Activated CD4-positive, alpha-beta T cell treated with anti-CD3 and anti-CD28 coated beads, Interleukin-2, Interleukin-4, amounts not matched to agents 100 ng/mL and 50 ng/mL, durations not matched to agents 16 hours and 8 hours (primary cell): ENCODE data around the gene RPL39L.
"Not testable (repeated sequence)": the region's sequence is repeated elsewhere in the genome, so short reads cannot be mapped to it uniquely, and the experiment has no call there.

Source experiments
- DNase-seq: peaks from one replicate; pipeline ENCODE4 v3.0.0-alpha.2; 2020; ENCODE audit warnings: low spot score

RPL39L gene

GRCh38 chr3:187139126-187139894, at the start of gene RPL39L:
TSS of gene RPL39L (minus strand) at chr3:187139496. CDS start at chr3:187121300, 18,196 bp downstream.
- peak; percentile 95 for DNase-seq

GRCh38 chr3:187188931-187189330, 49.6 kb upstream of the RPL39L start:
- no peak for DNase-seq

GRCh38 chr3:187186801-187187421, 47.6 kb upstream of the RPL39L start:
- DNase-seq, result no peak

- DNase-seq, result no peak
Observed at GRCh38 chr3:187186375-187186774, 47.1 kb upstream of the RPL39L start.

GRCh38 chr3:187185759-187186158, 46.5 kb upstream of the RPL39L start:
- DNase-seq, result no peak

- DNase-seq, result no peak
Observed at GRCh38 chr3:187183903-187184302, 44.6 kb upstream of the RPL39L start.

- DNase-seq, result no peak
Observed at GRCh38 chr3:187183210-187183862, 44.0 kb upstream of the RPL39L start.

- no peak for DNase-seq
Observed at GRCh38 chr3:187181454-187182170, 42.3 kb upstream of the RPL39L start.

- DNase-seq, result no peak
Observed at GRCh38 chr3:187172929-187173328, 33.6 kb upstream of the RPL39L start.

GRCh38 chr3:187170911-187171310, 31.6 kb upstream of the RPL39L start:
- not testable (repeated sequence) for DNase-seq

- DNase-seq, result no peak
Observed at GRCh38 chr3:187169231-187169960, 30.1 kb upstream of the RPL39L start.

- no peak for DNase-seq
Observed at GRCh38 chr3:187167777-187168176, 28.5 kb upstream of the RPL39L start.

- DNase-seq, result no peak
Observed at GRCh38 chr3:187166750-187167149, 27.5 kb upstream of the RPL39L start.

GRCh38 chr3:187165144-187165543, 25.8 kb upstream of the RPL39L start:
- peak; percentile 60 for DNase-seq

- no peak for DNase-seq
Observed at GRCh38 chr3:187162265-187162953, 23.1 kb upstream of the RPL39L start.

GRCh38 chr3:187161556-187161955, 22.3 kb upstream of the RPL39L start:
- DNase-seq, result no peak

- DNase-seq, result peak; percentile 53
Observed at GRCh38 chr3:187150599-187150998, 11.3 kb upstream of the RPL39L start.

- no peak for DNase-seq
Observed at GRCh38 chr3:187150186-187150585, 10.9 kb upstream of the RPL39L start.

- no peak for DNase-seq
Observed at GRCh38 chr3:187146389-187146788, 7.1 kb upstream of the RPL39L start.

GRCh38 chr3:187145149-187145895, 6.0 kb upstream of the RPL39L start:
- no peak for DNase-seq
